ENCODE results near the gene GADL1. TPM values are rescaled to one million over a fixed set of nuclear protein-coding genes. Genes with fewer than 3 reads are reported as not detected.

GADL1 gene
- total RNA-seq, 4 donors from 2014 or later = 0.13 to 0.55 (median 0.42) TPM

DNA sequence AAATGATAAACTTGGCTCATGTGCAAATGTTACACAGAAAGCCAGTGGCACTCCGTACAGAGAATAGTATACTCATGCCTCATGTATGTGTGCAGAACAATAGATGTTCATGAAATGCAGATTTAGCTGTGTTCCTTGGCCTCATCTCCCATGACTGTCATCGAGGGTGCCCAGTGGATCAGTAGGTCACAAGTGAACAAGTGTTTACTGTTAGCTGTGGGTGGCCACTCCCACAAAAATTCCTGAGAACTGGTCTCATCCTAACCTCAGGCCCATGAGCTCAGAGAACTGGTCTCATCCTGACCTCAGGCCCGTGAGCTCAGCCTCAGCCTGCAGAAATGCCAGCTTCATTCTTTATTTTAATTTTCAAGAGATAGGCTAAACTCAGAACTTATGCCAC lies 124.1 kb downstream of the GADL1 start:
- peak overlapping the region in 1 of 4 donors; percentile 40 for H3K27ac ChIP-seq
- in situ Hi-C loops (cut with MboI; ENCODE audit: low sequenced_read_pairs in 4 of 4) = no loop called here
- peak; percentile 30 to 60 for DNase-seq

DNA sequence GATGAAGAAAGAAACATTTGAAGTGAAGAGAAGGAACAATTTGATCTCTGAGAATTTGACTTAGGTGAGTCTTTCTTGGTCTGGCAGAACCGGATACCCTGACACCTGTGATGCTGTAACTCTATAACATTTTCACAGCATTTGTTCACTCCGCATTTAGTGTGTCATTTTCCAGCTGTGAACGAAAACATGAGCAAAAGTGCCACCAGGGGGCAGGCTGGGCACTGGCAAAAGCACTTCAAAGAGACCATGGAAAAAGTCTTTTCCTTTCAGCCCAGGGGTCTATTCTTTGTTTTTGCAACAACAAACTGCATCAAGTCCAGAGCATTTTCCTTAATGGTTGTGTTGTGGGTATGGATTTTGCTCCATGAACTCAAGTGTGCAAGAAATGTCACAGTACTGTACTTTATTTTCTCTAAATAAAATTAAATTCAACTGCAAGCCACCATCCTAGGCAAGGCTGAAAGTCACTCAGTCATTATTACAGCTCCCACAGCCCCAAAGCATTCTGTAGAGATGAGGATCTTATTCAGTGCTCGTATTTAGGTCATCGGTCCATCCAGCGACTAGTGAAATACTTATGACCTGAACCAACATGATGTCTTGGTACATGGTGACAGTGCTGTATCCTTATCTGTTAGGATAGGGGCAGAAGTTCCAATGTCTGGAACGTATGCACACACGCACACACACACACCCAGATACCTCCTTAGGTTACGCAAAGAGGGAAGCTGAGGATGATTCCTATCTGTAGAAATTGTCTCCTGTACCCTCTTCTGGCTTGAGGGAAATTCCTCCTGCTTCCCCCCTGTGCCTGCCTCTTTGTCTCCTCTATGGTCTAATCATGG lies 125.5 kb downstream of the GADL1 start:
- intact Hi-C loops (cut with DNase I; ENCODE audit: low total_unique reads) (loop anchor here (1.0 kb wide), 1 partner anchor 363 kb away; no protein-coding TSS in a partner anchor), in situ Hi-C loops (cut with MboI; ENCODE audit: low sequenced_read_pairs in 4 of 4) (loop anchor here in 2 of 4 donors (5.0 kb wide), 1 partner anchor 363 kb away; no protein-coding TSS in a partner anchor)
- Histone ChIP-seq H3K9me3 (no peaks in the 10 kb centered on the region), H3K27me3 (no peaks in the 10 kb centered on the region), H3K27ac (no peak overlapping the region), H3K4me1 (peaks cover 10 to 24% of the 10 kb centered on the region in 2 donors), H3K36me3 (no peaks in the 10 kb centered on the region), H3K4me3 (no peak overlapping the region)
- DNase-seq (peak; percentile 35 to 61), ATAC-seq (peak; percentile 34 to 68)
- no peak for TF ChIP-seq POLR2A (IDR thresholded peaks at IDR 0.05)
- TF ChIP-seq, protein P1, sequence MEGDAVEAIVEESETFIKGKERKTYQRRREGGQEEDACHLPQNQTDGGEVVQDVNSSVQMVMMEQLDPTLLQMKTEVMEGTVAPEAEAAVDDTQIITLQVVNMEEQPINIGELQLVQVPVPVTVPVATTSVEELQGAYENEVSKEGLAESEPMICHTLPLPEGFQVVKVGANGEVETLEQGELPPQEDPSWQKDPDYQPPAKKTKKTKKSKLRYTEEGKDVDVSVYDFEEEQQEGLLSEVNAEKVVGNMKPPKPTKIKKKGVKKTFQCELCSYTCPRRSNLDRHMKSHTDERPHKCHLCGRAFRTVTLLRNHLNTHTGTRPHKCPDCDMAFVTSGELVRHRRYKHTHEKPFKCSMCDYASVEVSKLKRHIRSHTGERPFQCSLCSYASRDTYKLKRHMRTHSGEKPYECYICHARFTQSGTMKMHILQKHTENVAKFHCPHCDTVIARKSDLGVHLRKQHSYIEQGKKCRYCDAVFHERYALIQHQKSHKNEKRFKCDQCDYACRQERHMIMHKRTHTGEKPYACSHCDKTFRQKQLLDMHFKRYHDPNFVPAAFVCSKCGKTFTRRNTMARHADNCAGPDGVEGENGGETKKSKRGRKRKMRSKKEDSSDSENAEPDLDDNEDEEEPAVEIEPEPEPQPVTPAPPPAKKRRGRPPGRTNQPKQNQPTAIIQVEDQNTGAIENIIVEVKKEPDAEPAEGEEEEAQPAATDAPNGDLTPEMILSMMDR (IDR thresholded peaks at IDR 0.05 in 4 of 5, conservative IDR thresholded peaks at IDR 0.05 in 1 of 5) = peak; percentile 47 to 83 (median 77)

More for the DNA sequence above, 124.1 kb downstream of the GADL1 start:
- no peaks in the 10 kb centered on the region for H3K27me3 ChIP-seq
- TF ChIP-seq, protein P1 (IDR thresholded peaks at IDR 0.05 in 4 of 5, conservative IDR thresholded peaks at IDR 0.05 in 1 of 5) = no peak
- TF ChIP-seq POLR2A (IDR thresholded peaks at IDR 0.05) = no peak
- intact Hi-C loops (cut with DNase I; ENCODE audit: low total_unique reads) = no loop called here
- peak; percentile 74 to 94 for ATAC-seq
- H3K9me3 ChIP-seq = no peaks in the 10 kb centered on the region
- H3K4me1 ChIP-seq = peaks cover 17 to 24% of the 10 kb centered on the region in 2 donors
- no peak overlapping the region for H3K4me3 ChIP-seq
- no peaks in the 10 kb centered on the region for H3K36me3 ChIP-seq

DNA sequence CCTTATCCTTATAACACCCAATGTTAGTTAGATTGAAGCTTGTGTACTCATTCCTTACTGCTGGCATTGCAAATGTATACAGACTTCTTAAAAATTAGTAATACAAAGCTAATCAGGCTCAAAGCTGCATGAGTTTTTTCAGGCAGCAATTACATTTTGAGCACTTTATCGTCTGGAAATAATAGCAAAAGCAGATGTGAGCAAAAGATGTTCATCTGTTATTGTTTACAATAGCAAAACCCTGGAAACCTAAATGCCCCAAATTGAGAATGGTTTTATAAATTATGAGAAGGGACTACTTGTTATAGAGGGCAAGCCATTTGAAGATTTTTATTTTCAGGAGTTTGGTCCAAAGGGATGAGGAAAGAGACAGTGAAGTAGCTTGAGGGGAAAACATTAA lies 126.4 kb downstream of the GADL1 start:
- H3K27ac ChIP-seq = no peak overlapping the region
- ATAC-seq = no peak
- TF ChIP-seq, protein P1 (IDR thresholded peaks at IDR 0.05 in 4 of 5, conservative IDR thresholded peaks at IDR 0.05 in 1 of 5) = no peak
- no peak for TF ChIP-seq POLR2A (IDR thresholded peaks at IDR 0.05)
- peaks cover 10 to 24% of the 10 kb centered on the region in 2 donors for H3K4me1 ChIP-seq
- in situ Hi-C loops (cut with MboI; ENCODE audit: low sequenced_read_pairs in 4 of 4) = loop anchor here in 2 of 4 donors (5.0 kb wide), 1 partner anchor 364 kb away; no protein-coding TSS in a partner anchor
- H3K9me3 ChIP-seq = no peaks in the 10 kb centered on the region
- H3K36me3 ChIP-seq = no peaks in the 10 kb centered on the region
- intact Hi-C loops (cut with DNase I; ENCODE audit: low total_unique reads) = loop anchor here (1.0 kb wide), 1 partner anchor 364 kb away; no protein-coding TSS in a partner anchor
- DNase-seq = no peak
- H3K27me3 ChIP-seq = no peaks in the 10 kb centered on the region
- H3K4me3 ChIP-seq = no peak overlapping the region

DNA sequence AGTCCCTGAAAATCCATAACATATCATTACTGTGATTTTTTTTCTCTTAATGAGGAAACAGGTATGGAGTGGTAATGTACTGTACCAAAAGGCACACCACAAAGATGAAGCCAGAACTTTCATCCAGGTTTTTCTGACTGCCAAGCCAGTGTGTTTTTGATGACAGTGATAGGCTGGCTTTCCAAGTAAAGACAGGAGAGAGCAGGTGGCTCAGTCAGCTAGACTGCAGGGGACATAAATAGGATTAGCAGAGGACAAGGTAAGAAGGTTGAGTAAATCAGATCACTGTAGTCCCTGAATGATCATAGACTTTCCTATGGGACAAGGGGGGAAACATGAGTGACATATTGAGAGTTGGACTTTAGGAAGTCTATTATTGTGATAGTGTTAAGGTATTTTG lies 127.9 kb downstream of the GADL1 start:
- DNase-seq = peak; percentile 16 to 21
- peak; percentile 77 to 81 for ATAC-seq
- in situ Hi-C loops (cut with MboI; ENCODE audit: low sequenced_read_pairs in 4 of 4) (loop anchor here in 2 of 4 donors (5.0 kb wide), 1 partner anchor 366 kb away; no protein-coding TSS in a partner anchor), intact Hi-C loops (cut with DNase I; ENCODE audit: low total_unique reads) (no loop called here)
- Histone ChIP-seq H3K36me3 (no peaks in the 10 kb centered on the region), H3K27ac (peak overlapping the region in 3 of 4 donors; percentile 24 to 73 (median 39)), H3K4me1 (peaks cover 10 to 24% of the 10 kb centered on the region in 2 donors), H3K27me3 (no peaks in the 10 kb centered on the region), H3K4me3 (no peak overlapping the region), H3K9me3 (no peaks in the 10 kb centered on the region)
- TF ChIP-seq, protein P1 (IDR thresholded peaks at IDR 0.05 in 4 of 5, conservative IDR thresholded peaks at IDR 0.05 in 1 of 5) = no peak
- TF ChIP-seq POLR2A (IDR thresholded peaks at IDR 0.05) = no peak

All from gastrocnemius medialis (tissue), 4 donors.